H1 (cell line): ENCODE data around the gene SLC25A34.

Experiments
- ASH2L ChIP-seq: fragments of 200-600, 300-600 bp; sonication (generic); IDR thresholded peaks from one replicate; pipeline ENCODE4 v1.7.1; 2017; ENCODE audit warnings: low read length
- ATF3 ChIP-seq: IDR thresholded peaks from 2 replicates; pipeline ENCODE4 v1.6.1; 2011; ENCODE audit warnings: low read depth, mild to moderate bottlenecking, low read length; ENCODE audit not compliant: insufficient read depth
- BRCA1 ChIP-seq: IDR thresholded peaks from 2 replicates; pipeline ENCODE4 v1.6.1; 2012; ENCODE audit warnings: low read depth, low read length, improper control_type of control experiment
- CHD2 ChIP-seq: IDR thresholded peaks from 2 replicates; pipeline ENCODE4 v1.6.1; 2012; ENCODE audit warnings: low read length, improper control_type of control experiment
- CTCF ChIP-seq, 3 experiments: IDR thresholded peaks; 1 replicate in 2 of 3; 2 replicates in 1 of 3; pipeline versions ENCODE4 v1.5.1 to v1.6.1; 2011; ENCODE audit warnings: low read length in 3 of 3, mild to moderate bottlenecking in 3 of 3, inconsistent platforms in 2 of 3, low read depth in 1 of 3, moderate library complexity in 1 of 3; ENCODE audit not compliant: insufficient read depth in 1 of 3; ENCODE audit errors: control extremely low read depth in 1 of 3
- EGR1 ChIP-seq: IDR thresholded peaks from 2 replicates; pipeline ENCODE4 v1.6.1; 2011; ENCODE audit warnings: low read depth, low read length, borderline replicate concordance
- EP300 ChIP-seq, 2 experiments: IDR thresholded peaks; 1 replicate in 1 of 2; 2 replicates in 1 of 2; pipeline ENCODE4 v1.6.1; 2011 to 2012; ENCODE audit warnings: low read depth in 2 of 2, low read length in 2 of 2, mild to moderate bottlenecking in 2 of 2, borderline replicate concordance in 1 of 2, inconsistent platforms in 1 of 2, moderate library complexity in 1 of 2
- EZH2 ChIP-seq: fragments of 200-600 bp; sonication (generic); IDR thresholded peaks from 2 replicates; pipeline ENCODE4 v1.7.1; 2012; ENCODE audit warnings: low read depth, mild to moderate bottlenecking, moderate library complexity, low read length, inconsistent platforms; ENCODE audit not compliant: severe bottlenecking
- JUN ChIP-seq: IDR thresholded peaks from 2 replicates; pipeline ENCODE4 v1.6.1; 2011; ENCODE audit warnings: low read depth, mild to moderate bottlenecking, improper control_type of control experiment, low read length

- TF ChIP-seq ATF3 = no peak
- TF ChIP-seq CTCF (IDR thresholded peaks at IDR 0.05; ENCODE audit: control extremely low read depth in 1 of 3, insufficient read depth in 1 of 3, low read depth in 1 of 3, low read length in 3 of 3) = no peak
- no peak for TF ChIP-seq EP300 (IDR thresholded peaks at IDR 0.05; ENCODE audit: borderline replicate concordance in 1 of 2, low read depth in 2 of 2, low read length in 2 of 2)
- TF ChIP-seq EGR1 = no peak
- TF ChIP-seq ASH2L = no peak
- no peak for TF ChIP-seq JUN
- no peak for TF ChIP-seq CHD2
- TF ChIP-seq BRCA1 = no peak
- TF ChIP-seq EZH2 = no peak
These were observed 43.9 kb upstream of the SLC25A34 start for GRCh38 chr1:15692121-15692682.
